Thyroid gland (tissue), 4 donors: ENCODE data around the gene MLLT6.

ENCODE experiments used
- POLR2A ChIP-seq, 2 donors: fragments of 450-650 bp; IDR thresholded peaks; one replicate each; pipeline ENCODE4 v1.6.1; 2017; ENCODE audit warnings: antibody characterized with exemption in 2 of 2, mild to moderate bottlenecking in 2 of 2, moderate library complexity in 1 of 2
- TF ChIP-seq, protein P1 (sequence below), 6 experiments: fragments of 200-600 bp in 3 of 6; fragments of 450-650 bp in 3 of 6; sonication (generic) in 3 of 6; IDR thresholded peaks; one replicate each; pipeline ENCODE4 v1.5.1; 2016 to 2019; ENCODE audit warnings: antibody characterized with exemption in 6 of 6, mild to moderate bottlenecking in 2 of 6, inconsistent platforms in 1 of 6, moderate library complexity in 1 of 6

- TF ChIP-seq, protein P1, sequence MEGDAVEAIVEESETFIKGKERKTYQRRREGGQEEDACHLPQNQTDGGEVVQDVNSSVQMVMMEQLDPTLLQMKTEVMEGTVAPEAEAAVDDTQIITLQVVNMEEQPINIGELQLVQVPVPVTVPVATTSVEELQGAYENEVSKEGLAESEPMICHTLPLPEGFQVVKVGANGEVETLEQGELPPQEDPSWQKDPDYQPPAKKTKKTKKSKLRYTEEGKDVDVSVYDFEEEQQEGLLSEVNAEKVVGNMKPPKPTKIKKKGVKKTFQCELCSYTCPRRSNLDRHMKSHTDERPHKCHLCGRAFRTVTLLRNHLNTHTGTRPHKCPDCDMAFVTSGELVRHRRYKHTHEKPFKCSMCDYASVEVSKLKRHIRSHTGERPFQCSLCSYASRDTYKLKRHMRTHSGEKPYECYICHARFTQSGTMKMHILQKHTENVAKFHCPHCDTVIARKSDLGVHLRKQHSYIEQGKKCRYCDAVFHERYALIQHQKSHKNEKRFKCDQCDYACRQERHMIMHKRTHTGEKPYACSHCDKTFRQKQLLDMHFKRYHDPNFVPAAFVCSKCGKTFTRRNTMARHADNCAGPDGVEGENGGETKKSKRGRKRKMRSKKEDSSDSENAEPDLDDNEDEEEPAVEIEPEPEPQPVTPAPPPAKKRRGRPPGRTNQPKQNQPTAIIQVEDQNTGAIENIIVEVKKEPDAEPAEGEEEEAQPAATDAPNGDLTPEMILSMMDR (IDR thresholded peaks at IDR 0.05): no peak
- TF ChIP-seq POLR2A (IDR thresholded peaks at IDR 0.05): no peak
Observed at GRCh38 chr17:38773258-38773657, 68.2 kb downstream of the MLLT6 start.
